ENCODE data around the gene FANCC. TPM values are rescaled to one million over a fixed set of nuclear protein-coding genes. Genes with fewer than 3 reads are reported as not detected.

Gene FANCC
- total RNA-seq, 1 experiment from 2014 or later = 14.5 TPM

- DNase-seq = no peak
- H3K4me1 Mint-ChIP-seq (ENCODE audit: low read depth, unreplicated experiment) = peaks cover 16% of the 10 kb centered on the region
- TF ChIP-seq, protein P1, sequence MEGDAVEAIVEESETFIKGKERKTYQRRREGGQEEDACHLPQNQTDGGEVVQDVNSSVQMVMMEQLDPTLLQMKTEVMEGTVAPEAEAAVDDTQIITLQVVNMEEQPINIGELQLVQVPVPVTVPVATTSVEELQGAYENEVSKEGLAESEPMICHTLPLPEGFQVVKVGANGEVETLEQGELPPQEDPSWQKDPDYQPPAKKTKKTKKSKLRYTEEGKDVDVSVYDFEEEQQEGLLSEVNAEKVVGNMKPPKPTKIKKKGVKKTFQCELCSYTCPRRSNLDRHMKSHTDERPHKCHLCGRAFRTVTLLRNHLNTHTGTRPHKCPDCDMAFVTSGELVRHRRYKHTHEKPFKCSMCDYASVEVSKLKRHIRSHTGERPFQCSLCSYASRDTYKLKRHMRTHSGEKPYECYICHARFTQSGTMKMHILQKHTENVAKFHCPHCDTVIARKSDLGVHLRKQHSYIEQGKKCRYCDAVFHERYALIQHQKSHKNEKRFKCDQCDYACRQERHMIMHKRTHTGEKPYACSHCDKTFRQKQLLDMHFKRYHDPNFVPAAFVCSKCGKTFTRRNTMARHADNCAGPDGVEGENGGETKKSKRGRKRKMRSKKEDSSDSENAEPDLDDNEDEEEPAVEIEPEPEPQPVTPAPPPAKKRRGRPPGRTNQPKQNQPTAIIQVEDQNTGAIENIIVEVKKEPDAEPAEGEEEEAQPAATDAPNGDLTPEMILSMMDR (IDR thresholded peaks at IDR 0.05; ENCODE audit: unreplicated experiment) = no peak
- peaks cover 53% of the 10 kb centered on the region for H3K36me3 Mint-ChIP-seq (ENCODE audit: insufficient read depth, unreplicated experiment)
- intact Hi-C loops (cut with micrococcal nuclease; ENCODE audit: unreplicated experiment) = no loop called here
- H3K4me3 Mint-ChIP-seq (ENCODE audit: low read depth, unreplicated experiment) = no peak overlapping the region
- H3K9me3 Mint-ChIP-seq (ENCODE audit: low read depth, unreplicated experiment) = no peaks in the 10 kb centered on the region
- no TSS peak for BruUV-seq (replicated peaks)
- no peaks in the 10 kb centered on the region for H3K27me3 Mint-ChIP-seq (ENCODE audit: unreplicated experiment)
- CTCF ChIA-PET = no interaction called here
- no peak overlapping the region for H3K27ac Mint-ChIP-seq (ENCODE audit: unreplicated experiment)
Measured at GRCh38 chr9:95102001-95102433, 215.5 kb downstream of the FANCC start.

- H3K9me3 Mint-ChIP-seq (ENCODE audit: low read depth, unreplicated experiment) = no peaks in the 10 kb centered on the region
- H3K27me3 Mint-ChIP-seq (ENCODE audit: unreplicated experiment) = no peaks in the 10 kb centered on the region
- DNase-seq = no peak
- CTCF ChIA-PET = no interaction called here
- intact Hi-C loops (cut with micrococcal nuclease; ENCODE audit: unreplicated experiment) = no loop called here
- peaks cover 16% of the 10 kb centered on the region for H3K4me1 Mint-ChIP-seq (ENCODE audit: low read depth, unreplicated experiment)
- no peak overlapping the region for H3K4me3 Mint-ChIP-seq (ENCODE audit: low read depth, unreplicated experiment)
- TF ChIP-seq, protein P1 (IDR thresholded peaks at IDR 0.05; ENCODE audit: unreplicated experiment) = no peak
- no TSS peak for BruUV-seq (replicated peaks)
- no peak overlapping the region for H3K27ac Mint-ChIP-seq (ENCODE audit: unreplicated experiment)
- peaks cover 53% of the 10 kb centered on the region for H3K36me3 Mint-ChIP-seq (ENCODE audit: insufficient read depth, unreplicated experiment)
Measured at GRCh38 chr9:95101326-95101725, 216.2 kb downstream of the FANCC start.

DNA sequence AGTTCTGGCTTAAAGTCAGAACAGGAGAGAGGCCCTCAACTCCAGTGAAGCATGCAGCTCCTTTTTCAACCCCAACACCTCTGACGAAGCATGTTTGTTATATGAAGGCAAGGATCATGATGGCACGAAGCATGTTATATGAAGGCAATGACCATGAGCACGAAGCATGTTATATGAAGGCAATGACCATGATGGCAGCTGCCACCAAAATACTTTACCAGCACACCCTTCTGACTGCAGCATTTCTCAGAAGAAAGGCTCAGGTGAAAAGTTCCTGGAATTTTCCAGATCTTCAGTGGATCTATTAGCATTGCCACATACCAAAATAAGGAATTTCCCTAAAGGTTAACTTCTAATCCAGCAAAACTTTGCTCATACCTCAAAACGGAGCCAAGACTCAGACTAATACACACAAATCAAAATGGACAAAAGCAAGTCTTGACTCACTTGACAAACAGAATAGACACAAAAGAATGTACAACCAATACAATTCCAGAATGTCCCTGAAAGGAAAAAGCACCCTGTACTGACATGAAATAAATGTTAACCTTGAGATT lies 217.4 kb downstream of the FANCC start:
- H3K27me3 Mint-ChIP-seq (ENCODE audit: unreplicated experiment) = no peaks in the 10 kb centered on the region
- intact Hi-C loops (cut with micrococcal nuclease; ENCODE audit: unreplicated experiment) = no loop called here
- H3K27ac Mint-ChIP-seq (ENCODE audit: unreplicated experiment) = no peak overlapping the region
- CTCF ChIA-PET = no interaction called here
- TF ChIP-seq, protein P1 (IDR thresholded peaks at IDR 0.05; ENCODE audit: unreplicated experiment) = no peak
- peaks cover 7% of the 10 kb centered on the region for H3K4me1 Mint-ChIP-seq (ENCODE audit: low read depth, unreplicated experiment)
- no TSS peak for BruUV-seq (replicated peaks)
- H3K36me3 Mint-ChIP-seq (ENCODE audit: insufficient read depth, unreplicated experiment) = peaks cover 52% of the 10 kb centered on the region
- DNase-seq = no peak
- no peaks in the 10 kb centered on the region for H3K9me3 Mint-ChIP-seq (ENCODE audit: low read depth, unreplicated experiment)
- no peak overlapping the region for H3K4me3 Mint-ChIP-seq (ENCODE audit: low read depth, unreplicated experiment)

DNA sequence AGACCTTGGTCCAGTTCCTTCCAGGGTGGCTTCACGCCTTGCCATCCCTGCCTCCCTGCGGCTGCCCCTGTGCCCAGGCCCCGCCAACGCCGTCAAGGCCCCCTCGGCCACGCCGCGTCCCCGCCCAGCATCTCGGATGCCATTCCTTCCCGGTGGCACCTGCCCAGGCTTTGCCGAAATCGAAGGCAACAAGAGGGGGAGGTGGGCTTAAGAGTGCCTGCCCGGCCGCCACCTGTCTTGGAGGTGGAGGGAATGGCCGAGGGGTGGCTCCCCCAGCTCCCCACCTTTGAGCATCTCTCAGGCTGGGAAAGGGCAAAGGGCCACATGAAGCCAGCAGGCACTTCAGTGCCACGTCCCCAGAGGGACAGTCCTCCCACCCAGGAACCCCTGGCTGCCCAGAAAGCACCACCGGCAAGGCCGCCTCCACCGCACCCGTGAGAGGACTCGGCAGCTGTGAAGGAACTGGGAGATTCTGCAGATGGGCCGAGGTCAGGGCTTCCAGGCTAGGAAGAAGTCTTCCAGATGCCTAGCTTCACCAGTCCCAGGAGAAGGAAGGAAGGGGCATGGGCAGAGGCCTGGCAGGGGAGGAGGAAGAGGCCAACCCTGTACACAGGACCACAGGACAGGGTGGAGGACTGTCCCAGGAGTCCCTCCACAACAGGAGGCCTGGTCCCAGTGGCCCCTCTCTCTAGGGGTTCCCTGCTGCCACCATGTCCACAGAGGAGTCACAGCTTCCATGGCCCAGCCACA lies 218.0 kb downstream of the FANCC start:
- peaks cover 6% of the 10 kb centered on the region for H3K4me1 Mint-ChIP-seq (ENCODE audit: low read depth, unreplicated experiment)
- CTCF ChIA-PET = no interaction called here
- DNase-seq = no peak
- no peaks in the 10 kb centered on the region for H3K9me3 Mint-ChIP-seq (ENCODE audit: low read depth, unreplicated experiment)
- intact Hi-C loops (cut with micrococcal nuclease; ENCODE audit: unreplicated experiment) = no loop called here
- H3K36me3 Mint-ChIP-seq (ENCODE audit: insufficient read depth, unreplicated experiment) = peaks cover 52% of the 10 kb centered on the region
- H3K27me3 Mint-ChIP-seq (ENCODE audit: unreplicated experiment) = no peaks in the 10 kb centered on the region
- BruUV-seq (replicated peaks) = no TSS peak
- H3K4me3 Mint-ChIP-seq (ENCODE audit: low read depth, unreplicated experiment) = no peak overlapping the region
- no peak overlapping the region for H3K27ac Mint-ChIP-seq (ENCODE audit: unreplicated experiment)
- TF ChIP-seq, protein P1 (IDR thresholded peaks at IDR 0.05; ENCODE audit: unreplicated experiment) = no peak
